ENCODE measurements around the gene URI1.
"Not testable (repeated sequence)": the region's sequence is repeated elsewhere in the genome, so short reads cannot be mapped to it uniquely, and the experiment has no call there.

URI1 gene

GRCh38 chr19:30036154-30037129, 94.4 kb downstream of the URI1 start:
- TF ChIP-seq CTCF (IDR thresholded peaks at IDR 0.05; ENCODE audit: low read depth, low read length) = no peak
- H3K4me3 ChIP-seq (ENCODE audit: low read depth, low read length) = no peak overlapping the region

GRCh38 chr19:30037835-30038234, 95.8 kb downstream of the URI1 start:
- TF ChIP-seq CTCF (IDR thresholded peaks at IDR 0.05; ENCODE audit: low read depth, low read length) = no peak
- H3K4me3 ChIP-seq (ENCODE audit: low read depth, low read length) = no peak overlapping the region

GRCh38 chr19:30041931-30042330, 99.9 kb downstream of the URI1 start:
- not testable (repeated sequence) for H3K4me3 ChIP-seq (ENCODE audit: low read depth, low read length)

GRCh38 chr19:30043008-30043407, 101.0 kb downstream of the URI1 start:
- H3K4me3 ChIP-seq (ENCODE audit: low read depth, low read length) = not testable (repeated sequence)

- TF ChIP-seq CTCF (IDR thresholded peaks at IDR 0.05; ENCODE audit: low read depth, low read length) = no peak
- H3K4me3 ChIP-seq (ENCODE audit: low read depth, low read length) = no peak overlapping the region
Observed at GRCh38 chr19:30044273-30045248, 102.5 kb downstream of the URI1 start.

GRCh38 chr19:30046522-30046921, 104.5 kb downstream of the URI1 start:
- H3K4me3 ChIP-seq (ENCODE audit: low read depth, low read length) = no peak overlapping the region
- TF ChIP-seq CTCF (IDR thresholded peaks at IDR 0.05; ENCODE audit: low read depth, low read length) = no peak

- H3K4me3 ChIP-seq (ENCODE audit: low read depth, low read length) = no peak overlapping the region
- no peak for TF ChIP-seq CTCF (IDR thresholded peaks at IDR 0.05; ENCODE audit: low read depth, low read length)
Observed at GRCh38 chr19:30047432-30047831, 105.4 kb downstream of the URI1 start.

- H3K4me3 ChIP-seq (ENCODE audit: low read depth, low read length) = no peak overlapping the region
- no peak for TF ChIP-seq CTCF (IDR thresholded peaks at IDR 0.05; ENCODE audit: low read depth, low read length)
Observed at GRCh38 chr19:30049226-30049625, 107.2 kb downstream of the URI1 start.

Measured in WI38 (cell line).